ENCODE measurements around the gene GORASP2. TPM values are rescaled to one million over a fixed set of nuclear protein-coding genes. Genes with fewer than 3 reads are reported as not detected.

The GORASP2 gene
- total and polyA plus RNA-seq, 11 donors = 24.5 to 84.9 (median 62.6) TPM

DNA sequence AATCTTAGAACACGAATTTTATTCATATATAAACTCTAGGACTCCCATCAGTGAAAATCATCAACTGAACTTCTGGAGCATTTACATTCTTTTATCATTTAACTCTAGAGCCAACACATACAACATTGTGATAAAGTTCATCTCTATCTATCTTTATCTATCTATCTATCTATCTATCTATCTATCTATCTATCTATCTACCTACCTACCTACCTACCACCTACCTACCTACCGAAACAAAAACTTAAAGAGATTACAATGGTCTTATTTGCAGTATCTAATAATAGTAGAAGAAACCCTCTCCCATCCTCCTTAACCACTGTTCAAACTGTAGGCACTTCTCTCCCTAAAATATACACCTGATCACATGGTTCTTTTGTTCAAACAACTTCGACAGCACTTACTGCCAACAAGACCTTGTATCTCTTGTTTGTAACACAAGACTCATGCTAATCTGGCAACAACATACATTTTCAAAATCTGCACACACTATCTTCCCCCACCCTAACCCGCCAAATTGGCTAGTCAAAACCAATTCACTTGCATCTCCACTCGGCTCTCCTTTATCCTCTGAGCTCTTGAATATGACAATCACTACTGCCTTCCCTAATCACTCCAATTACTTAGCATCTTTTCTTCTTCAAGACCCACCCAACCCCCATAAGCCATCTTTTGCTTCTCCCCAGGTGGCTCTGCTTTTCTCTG lies 69.0 kb downstream of the GORASP2 start:
- peaks cover 0 to 73% (median 55%) of the 10 kb centered on the region in 9 donors for H3K36me3 ChIP-seq
- no peak for TF ChIP-seq POLR2A (IDR thresholded peaks at IDR 0.05)
- TF ChIP-seq, protein P1, sequence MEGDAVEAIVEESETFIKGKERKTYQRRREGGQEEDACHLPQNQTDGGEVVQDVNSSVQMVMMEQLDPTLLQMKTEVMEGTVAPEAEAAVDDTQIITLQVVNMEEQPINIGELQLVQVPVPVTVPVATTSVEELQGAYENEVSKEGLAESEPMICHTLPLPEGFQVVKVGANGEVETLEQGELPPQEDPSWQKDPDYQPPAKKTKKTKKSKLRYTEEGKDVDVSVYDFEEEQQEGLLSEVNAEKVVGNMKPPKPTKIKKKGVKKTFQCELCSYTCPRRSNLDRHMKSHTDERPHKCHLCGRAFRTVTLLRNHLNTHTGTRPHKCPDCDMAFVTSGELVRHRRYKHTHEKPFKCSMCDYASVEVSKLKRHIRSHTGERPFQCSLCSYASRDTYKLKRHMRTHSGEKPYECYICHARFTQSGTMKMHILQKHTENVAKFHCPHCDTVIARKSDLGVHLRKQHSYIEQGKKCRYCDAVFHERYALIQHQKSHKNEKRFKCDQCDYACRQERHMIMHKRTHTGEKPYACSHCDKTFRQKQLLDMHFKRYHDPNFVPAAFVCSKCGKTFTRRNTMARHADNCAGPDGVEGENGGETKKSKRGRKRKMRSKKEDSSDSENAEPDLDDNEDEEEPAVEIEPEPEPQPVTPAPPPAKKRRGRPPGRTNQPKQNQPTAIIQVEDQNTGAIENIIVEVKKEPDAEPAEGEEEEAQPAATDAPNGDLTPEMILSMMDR (IDR thresholded peaks at IDR 0.05) = no peak
- H3K27me3 ChIP-seq = no peaks in the 10 kb centered on the region
- no peaks in the 10 kb centered on the region for H3K9me3 ChIP-seq
- no peaks in the 10 kb centered on the region for H3K4me1 ChIP-seq
- no peak overlapping the region for H3K4me3 ChIP-seq
- ATAC-seq = no peak
- no peak for DNase-seq
- no peak overlapping the region for H3K27ac ChIP-seq
- intact Hi-C loops (cut with DNase I) = loop anchor here in 1 of 10 donors (10.0 kb wide), 1 partner anchor 47 kb away; no protein-coding TSS in a partner anchor
- 64 to 74% (median 72%) methylated on average over 5 of the region's 5 CpGs for WGBS, 4 donors

DNA sequence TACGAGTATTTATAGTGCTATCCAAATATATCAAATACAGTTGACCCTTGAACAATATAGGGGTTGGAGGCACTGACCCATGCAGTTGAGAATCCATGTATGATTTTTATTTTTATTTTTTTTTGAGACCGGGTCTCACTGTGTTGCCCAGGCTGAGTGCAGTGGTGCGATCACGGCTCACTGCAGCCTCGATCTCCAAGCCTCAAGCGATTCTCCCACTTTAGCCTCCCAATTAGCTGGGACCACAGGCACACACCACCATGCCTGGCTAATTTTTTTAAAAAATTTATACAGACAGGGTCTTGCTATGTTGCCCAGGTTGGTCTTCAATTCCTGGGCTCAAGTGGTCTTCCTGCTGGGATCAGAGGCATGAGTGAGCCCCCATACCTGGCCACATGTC lies 70.6 kb downstream of the GORASP2 start:
- peaks cover 0 to 74% (median 56%) of the 10 kb centered on the region in 9 donors for H3K36me3 ChIP-seq
- H3K27ac ChIP-seq = no peak overlapping the region
- H3K4me3 ChIP-seq = no peak overlapping the region
- DNase-seq (no peak), ATAC-seq (no peak)
- WGBS, 4 donors = 91 to 97% (median 97%) methylated on average over 6 of the region's 6 CpGs
- no peak for TF ChIP-seq POLR2A (IDR thresholded peaks at IDR 0.05)
- TF ChIP-seq, protein P1 (IDR thresholded peaks at IDR 0.05) = no peak
- no peaks in the 10 kb centered on the region for H3K4me1 ChIP-seq
- no peaks in the 10 kb centered on the region for H3K9me3 ChIP-seq
- H3K27me3 ChIP-seq = no peaks in the 10 kb centered on the region
- intact Hi-C loops (cut with DNase I) = loop anchor here in 1 of 10 donors (10.0 kb wide), 1 partner anchor 45 kb away; no protein-coding TSS in a partner anchor

DNA sequence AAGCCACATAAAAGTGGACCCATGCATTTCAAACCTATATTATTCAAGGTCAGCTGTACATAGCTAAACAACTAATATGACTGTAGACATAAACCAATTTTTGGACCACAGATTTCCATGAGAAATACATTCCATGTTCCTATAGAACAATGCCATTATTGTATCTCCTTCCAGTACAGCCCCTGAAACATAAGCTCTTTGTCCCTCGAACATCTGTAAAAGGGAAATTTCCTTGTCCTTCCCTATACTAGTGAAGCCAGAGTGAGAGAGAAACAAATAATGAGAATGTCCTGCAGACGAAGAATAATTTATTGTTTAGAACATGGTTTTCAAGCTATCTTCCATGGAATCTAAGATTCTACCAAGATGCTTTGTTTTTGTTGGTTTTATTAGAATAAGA lies 75.3 kb downstream of the GORASP2 start:
- ATAC-seq (no peak), DNase-seq (no peak)
- 88 to 92% (median 89%) methylated on average over 2 of the region's 2 CpGs for WGBS, 4 donors
- Histone ChIP-seq H3K36me3 (peaks cover 0 to 74% (median 57%) of the 10 kb centered on the region in 9 donors), H3K27ac (no peak overlapping the region), H3K4me3 (no peak overlapping the region), H3K27me3 (no peaks in the 10 kb centered on the region), H3K9me3 (no peaks in the 10 kb centered on the region), H3K4me1 (no peaks in the 10 kb centered on the region)
- intact Hi-C loops (cut with DNase I) = no loop called here
- TF ChIP-seq POLR2A (IDR thresholded peaks at IDR 0.05) = no peak
- TF ChIP-seq, protein P1 (IDR thresholded peaks at IDR 0.05) = no peak

DNA sequence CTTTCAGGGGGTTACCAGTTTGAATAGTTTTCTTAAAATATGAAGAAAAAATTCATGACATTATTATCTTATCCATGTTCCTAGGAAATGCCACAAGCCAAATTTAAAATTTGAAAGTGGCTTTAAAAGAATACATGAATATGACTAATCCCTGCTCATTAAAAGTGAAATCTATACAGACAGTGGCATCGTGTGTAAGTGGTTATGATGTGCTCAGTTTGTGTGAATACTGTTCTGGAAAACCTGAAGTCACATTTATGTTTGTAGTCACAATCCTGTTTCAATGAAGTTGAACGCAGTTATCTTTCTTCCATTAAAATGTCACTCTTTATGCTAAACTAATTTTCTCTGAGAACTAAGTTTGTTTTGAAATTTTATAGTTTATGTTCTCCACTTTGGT lies 75.8 kb downstream of the GORASP2 start:
- no peak for DNase-seq
- Histone ChIP-seq H3K4me3 (no peak overlapping the region), H3K9me3 (no peaks in the 10 kb centered on the region), H3K36me3 (peaks cover 0 to 79% (median 54%) of the 10 kb centered on the region in 9 donors), H3K27ac (no peak overlapping the region), H3K27me3 (no peaks in the 10 kb centered on the region), H3K4me1 (no peaks in the 10 kb centered on the region)
- WGBS, 4 donors = 91 to 97% (median 92%) methylated on average over 2 of the region's 2 CpGs
- intact Hi-C loops (cut with DNase I) = no loop called here
- TF ChIP-seq POLR2A (IDR thresholded peaks at IDR 0.05) = no peak
- TF ChIP-seq, protein P1 (IDR thresholded peaks at IDR 0.05) = no peak
- ATAC-seq = no peak

Data from heart left ventricle (tissue), 16 donors.